NCI-H345 treated with DMSO at 0.1 percent for 48 hours (cell line): ENCODE data around the gene TMEM170B.

Source experiments
- DNase-seq: peaks from one replicate; lab custom pipeline; 2025; ENCODE audit not compliant: unreplicated experiment; lab: John Stamatoyannopoulos, UW

The TMEM170B gene

DNA sequence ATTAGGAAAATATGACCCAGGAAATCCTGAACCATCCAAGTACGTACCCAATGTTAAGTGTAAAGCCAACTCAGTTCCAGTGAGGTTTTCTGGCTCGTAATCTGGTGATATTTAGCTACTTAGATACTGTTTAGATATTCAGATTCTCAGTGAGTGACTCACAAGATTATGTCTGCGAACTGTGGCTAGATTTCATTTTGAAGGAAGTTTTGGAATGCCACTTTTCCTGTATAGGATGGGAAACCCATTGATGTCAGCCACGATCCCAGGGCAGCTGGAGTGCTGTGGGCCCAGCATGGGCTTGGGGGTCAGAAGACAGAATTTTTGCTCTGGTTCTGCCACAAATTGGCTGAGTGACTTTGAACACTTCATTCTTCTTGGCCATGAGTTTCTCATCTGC, 76.3 kb downstream of the TMEM170B start:
- no peak for DNase-seq

DNA sequence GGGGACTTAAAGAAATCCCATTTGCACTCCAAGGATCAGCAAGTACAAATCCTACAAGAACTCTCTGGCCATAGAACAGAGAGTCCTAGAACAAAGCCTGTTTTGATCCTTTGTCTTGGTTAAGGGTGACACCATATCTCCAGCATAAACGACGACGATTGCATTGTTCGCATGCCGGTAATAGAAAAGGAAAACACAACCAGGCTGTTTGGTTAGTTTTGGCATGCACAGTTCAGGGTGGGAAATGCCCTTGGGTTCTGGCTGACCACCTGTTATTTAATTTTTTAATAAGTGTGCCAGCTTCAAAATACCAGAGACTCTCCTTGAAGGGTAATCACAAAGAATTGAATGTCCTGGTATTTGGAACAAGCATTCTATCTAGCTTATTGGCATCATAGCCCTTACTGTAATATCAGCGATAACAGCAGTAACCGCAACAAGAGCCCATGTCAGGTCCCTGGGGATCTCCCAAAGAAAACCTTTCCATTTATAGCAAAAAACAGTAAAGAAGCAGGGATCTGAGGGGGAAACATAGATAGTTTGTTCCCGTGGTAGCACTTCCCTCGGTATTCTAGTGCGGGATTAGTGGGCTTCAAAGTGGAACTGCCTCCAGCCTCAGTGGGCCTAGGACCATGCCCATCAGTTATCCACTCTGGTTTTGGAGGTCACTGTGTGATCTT, 77.1 kb downstream of the TMEM170B start:
- no peak for DNase-seq

DNA sequence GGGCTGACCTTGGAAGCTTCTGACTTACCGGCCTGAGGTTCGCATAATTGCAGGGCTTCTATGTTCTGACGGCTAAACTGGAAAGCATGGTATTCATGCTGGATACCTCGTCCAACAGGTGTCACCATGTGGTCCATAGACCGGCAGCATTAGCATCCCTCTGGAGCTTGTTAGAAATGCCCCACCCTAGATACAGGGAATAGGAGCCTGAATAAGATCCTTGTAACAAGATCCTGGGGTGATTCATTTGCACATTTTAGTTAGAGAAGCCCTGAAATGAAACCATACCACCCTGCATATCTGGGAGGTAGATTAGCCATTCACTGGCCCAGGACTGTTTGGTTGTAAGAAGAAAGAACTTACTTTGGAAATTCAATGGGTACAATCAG, 77.7 kb downstream of the TMEM170B start:
- DNase-seq: no peak

- no peak for DNase-seq
These were observed 78.7 kb downstream of the TMEM170B start for GRCh38 chr6:11616200-11616611.

DNA sequence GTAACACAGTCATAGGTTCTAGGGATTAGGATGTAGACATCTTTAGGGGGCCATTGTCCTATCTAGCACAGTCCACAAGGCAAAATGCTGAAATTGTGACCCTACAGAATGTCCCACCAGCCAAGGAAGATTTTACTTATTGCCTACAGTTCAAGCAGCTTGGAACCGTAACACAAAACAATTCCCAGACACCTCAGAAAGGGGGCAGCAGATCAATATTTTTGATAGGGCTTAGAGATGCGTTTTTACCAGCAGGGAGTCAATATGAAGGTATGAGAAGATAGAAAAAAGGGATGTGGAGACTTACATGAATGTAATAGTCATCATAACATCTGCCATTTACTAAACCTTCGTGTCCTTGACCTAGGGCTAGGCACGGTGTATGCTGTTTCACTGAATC, 81.0 kb downstream of the TMEM170B start:
- DNase-seq: no peak

DNA sequence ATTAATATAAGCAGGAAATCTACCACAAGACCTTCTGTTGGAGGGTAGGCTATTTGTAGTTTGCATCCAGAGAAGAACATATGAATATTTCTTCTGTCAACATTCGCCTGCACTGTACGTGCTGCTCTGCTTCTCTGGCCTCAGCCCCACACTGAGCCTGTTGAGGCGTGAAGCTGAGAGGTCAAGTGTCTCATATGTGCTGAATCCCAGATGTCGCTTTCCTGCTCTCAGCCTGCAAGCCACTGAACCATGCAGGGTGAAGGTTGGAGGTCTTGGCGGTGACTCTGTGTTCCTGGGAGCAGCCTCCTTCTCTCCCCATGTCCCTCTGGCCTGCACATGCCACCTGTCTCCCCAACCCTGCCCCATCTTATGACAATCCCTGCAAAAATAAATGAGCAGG, 83.6 kb downstream of the TMEM170B start:
- DNase-seq: no peak

- DNase-seq: no peak
These were observed 84.6 kb downstream of the TMEM170B start for GRCh38 chr6:11622156-11622555.

DNA sequence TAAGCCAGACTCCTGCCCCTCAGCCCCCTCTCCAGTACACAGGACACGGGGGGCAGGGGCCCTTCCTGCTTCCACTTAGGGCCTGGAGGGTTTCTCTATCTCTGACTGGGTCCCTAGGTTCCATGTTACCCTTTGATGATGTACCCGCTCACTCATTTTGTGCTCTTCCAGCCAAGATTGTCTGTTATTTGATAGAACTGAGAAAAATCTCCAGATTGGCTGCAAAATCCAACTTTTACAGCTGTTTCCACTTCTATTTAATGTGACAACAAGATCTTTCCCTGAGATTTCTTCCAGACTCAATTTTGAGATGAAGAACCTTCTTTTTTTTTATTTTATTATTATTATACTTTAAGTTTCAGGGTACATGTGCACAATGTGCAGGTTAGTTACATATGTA, 85.7 kb downstream of the TMEM170B start:
- DNase-seq: no peak

DNA sequence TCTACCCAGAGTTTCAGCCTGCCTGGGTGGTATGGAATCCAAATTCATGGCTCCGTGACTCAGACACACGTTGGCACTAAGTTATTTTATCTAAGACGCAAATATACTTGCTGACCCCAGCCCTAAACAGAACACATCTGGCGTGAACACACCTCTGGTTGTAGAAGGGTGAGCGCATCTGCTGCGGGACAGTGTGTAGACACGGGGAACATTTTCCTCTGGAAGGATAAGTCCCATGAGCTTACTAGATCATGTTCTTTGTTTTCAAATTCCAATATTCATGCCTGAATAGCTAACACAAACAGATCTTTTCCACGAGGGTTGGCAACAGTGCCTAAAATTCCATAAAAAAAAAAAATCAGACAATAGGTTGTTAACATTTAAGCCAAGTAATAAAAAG, 87.8 kb downstream of the TMEM170B start:
- no peak for DNase-seq

GRCh38 chr6:11626356-11626755, 88.8 kb downstream of the TMEM170B start:
- DNase-seq: no peak

- no peak for DNase-seq
These were observed 91.0 kb downstream of the TMEM170B start for GRCh38 chr6:11628562-11628961.

DNA sequence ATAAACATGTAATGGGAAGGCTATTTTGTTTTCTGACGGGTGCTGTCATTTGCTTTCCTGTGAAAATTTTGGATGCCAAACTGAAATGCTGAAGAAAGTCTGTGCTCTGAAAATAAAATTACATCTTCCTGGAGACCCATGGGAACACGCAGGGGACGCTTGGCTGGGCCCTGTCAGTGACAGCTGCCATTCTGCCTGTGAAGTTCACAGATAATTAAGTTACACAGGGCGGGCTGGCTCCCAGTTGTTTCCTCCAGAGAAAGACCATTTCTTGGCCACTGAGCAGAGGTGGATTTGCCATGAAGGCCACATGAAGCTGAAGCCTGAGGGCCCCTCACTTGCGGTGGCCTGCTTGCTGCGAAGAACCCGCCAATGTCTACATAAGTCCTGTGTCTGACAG, 93.5 kb downstream of the TMEM170B start:
- DNase-seq: no peak

GRCh38 chr6:11631539-11631938, 94.0 kb downstream of the TMEM170B start:
- no peak for DNase-seq

DNA sequence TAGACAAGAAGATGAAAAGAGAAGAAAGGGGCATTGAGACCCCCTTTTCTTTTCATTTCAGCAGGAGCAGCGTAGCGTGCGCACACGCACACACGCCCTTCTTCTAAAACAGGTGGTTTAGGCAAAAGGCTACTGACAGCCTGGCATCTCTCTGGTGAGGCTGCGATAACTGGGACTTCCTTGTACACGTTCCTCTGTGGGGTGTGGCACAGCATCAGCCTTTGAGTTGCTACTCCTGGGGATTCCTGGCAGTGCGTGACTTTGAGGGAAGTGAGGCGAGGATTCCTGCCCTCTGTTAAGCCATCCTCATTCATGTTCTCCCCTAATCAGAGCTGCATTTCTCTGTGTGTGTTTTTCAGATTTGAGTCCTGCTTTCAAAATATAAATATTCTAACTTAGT, 94.7 kb downstream of the TMEM170B start:
- DNase-seq: no peak

DNA sequence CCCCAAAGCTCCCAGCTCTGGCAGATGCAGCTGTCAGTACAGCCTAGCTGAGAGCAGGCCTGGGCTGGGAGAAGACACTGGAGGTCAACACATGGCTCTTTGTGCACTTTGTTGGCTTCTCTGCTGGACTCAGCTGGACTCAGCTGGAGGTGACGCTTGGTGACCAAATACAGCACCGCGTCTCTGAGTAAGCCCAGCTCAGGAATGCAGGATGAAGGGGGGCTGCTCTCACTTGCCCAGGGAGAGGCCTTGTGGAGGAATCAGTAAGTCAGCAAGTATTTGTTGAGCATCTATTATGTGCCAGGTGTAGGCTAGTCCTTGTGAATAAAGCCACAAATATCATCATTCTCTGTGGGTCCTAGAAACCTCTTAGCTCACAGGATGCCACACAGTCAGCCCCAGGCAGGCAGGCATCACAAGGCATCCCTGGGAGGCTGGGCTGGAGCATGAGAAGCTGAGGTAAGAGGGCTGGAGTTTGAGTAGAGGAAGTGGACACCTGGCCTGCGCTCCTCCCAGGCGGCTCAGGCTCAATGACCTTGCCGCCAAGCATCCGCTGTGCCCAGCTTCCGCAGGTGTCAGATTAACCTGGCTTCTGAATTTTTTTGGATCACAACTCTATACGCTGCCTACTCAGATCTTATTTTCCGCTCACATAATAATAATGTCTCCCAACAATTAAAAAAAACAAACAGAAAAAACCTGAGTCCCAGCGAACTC, 95.4 kb downstream of the TMEM170B start:
- no peak for DNase-seq
